ENCODE measurements around the gene UPP2.

DNA sequence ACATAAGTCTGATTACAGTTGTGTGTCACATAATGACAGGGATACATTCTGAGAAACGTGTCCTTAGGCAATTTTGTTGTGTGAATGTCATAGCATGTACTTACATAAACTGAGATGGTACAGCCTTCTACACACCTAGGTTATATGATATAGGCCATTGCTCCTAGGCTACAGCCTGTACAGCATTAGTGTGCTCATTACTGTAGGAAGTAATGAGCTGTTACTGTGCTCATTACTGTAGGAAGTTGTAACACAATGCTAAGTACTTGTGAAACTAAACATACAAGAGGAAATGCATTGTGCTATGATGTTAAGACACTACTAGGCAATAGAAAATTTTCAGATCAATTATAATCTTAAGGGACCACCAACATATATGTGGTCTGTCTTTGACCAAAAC, 72.8 kb downstream of the UPP2 start:
- TF ChIP-seq HEY1 (CRISPR knock-in tag; IDR thresholded peaks at IDR 0.05; ENCODE audit: borderline replicate concordance) = no peak
- no peak for TF ChIP-seq NFIC (IDR thresholded peaks at IDR 0.05)
- TF ChIP-seq ZSCAN29 (IDR thresholded peaks at IDR 0.05) = no peak
- no peak for TF ChIP-seq TBP (optimal IDR thresholded peaks at IDR 0.05; ENCODE audit: low read depth, low read length)
- no peak for TF ChIP-seq NR1H2 (CRISPR knock-in tag; IDR thresholded peaks at IDR 0.05)
- TF ChIP-seq, protein P1, sequence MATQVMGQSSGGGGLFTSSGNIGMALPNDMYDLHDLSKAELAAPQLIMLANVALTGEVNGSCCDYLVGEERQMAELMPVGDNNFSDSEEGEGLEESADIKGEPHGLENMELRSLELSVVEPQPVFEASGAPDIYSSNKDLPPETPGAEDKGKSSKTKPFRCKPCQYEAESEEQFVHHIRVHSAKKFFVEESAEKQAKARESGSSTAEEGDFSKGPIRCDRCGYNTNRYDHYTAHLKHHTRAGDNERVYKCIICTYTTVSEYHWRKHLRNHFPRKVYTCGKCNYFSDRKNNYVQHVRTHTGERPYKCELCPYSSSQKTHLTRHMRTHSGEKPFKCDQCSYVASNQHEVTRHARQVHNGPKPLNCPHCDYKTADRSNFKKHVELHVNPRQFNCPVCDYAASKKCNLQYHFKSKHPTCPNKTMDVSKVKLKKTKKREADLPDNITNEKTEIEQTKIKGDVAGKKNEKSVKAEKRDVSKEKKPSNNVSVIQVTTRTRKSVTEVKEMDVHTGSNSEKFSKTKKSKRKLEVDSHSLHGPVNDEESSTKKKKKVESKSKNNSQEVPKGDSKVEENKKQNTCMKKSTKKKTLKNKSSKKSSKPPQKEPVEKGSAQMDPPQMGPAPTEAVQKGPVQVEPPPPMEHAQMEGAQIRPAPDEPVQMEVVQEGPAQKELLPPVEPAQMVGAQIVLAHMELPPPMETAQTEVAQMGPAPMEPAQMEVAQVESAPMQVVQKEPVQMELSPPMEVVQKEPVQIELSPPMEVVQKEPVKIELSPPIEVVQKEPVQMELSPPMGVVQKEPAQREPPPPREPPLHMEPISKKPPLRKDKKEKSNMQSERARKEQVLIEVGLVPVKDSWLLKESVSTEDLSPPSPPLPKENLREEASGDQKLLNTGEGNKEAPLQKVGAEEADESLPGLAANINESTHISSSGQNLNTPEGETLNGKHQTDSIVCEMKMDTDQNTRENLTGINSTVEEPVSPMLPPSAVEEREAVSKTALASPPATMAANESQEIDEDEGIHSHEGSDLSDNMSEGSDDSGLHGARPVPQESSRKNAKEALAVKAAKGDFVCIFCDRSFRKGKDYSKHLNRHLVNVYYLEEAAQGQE (IDR thresholded peaks at IDR 0.05; ENCODE audit: borderline replicate concordance) = no peak
- TF ChIP-seq, protein P1 (CRISPR knock-in tag; IDR thresholded peaks at IDR 0.05; ENCODE audit: low read depth) = no peak
- TF ChIP-seq SMARCA5 (IDR thresholded peaks at IDR 0.05) = no peak
- TF ChIP-seq NR3C1 (CRISPR knock-in tag; IDR thresholded peaks at IDR 0.05) = no peak
- TF ChIP-seq PYGO2 (tag; IDR thresholded peaks at IDR 0.05) = no peak
- TF ChIP-seq EZH2 (IDR thresholded peaks at IDR 0.05; ENCODE audit: borderline replicate concordance, low read depth, low read length) = no peak
- no peak for TF ChIP-seq TAF7 (tag; IDR thresholded peaks at IDR 0.05)
- TF ChIP-seq FUS (optimal IDR thresholded peaks at IDR 0.05; ENCODE audit: low read depth, low read length) = no peak

Measured in K562 (cell line).